Glutamatergic neuron (in vitro differentiated cells): Measurements from ENCODE around the gene NPTX1. TPM values are rescaled to one million over a fixed set of nuclear protein-coding genes. Genes with fewer than 3 reads are reported as not detected.

Experiments used
- DNase-seq: peaks from one replicate; pipeline ENCODE4 v3.0.0; 2022
- H3K27ac Mint-ChIP-seq: one replicate; pipeline ENCODE4 v1.8.0; 2020; ENCODE audit warnings: mild to moderate bottlenecking, mixed read lengths, inconsistent platforms; ENCODE audit not compliant: unreplicated experiment
- H3K27me3 Mint-ChIP-seq: one replicate; pipeline ENCODE4 v1.8.0; 2020; ENCODE audit warnings: mild to moderate bottlenecking, moderate library complexity, mixed read lengths, inconsistent platforms; ENCODE audit not compliant: unreplicated experiment
- H3K36me3 Mint-ChIP-seq: one replicate; pipeline ENCODE4 v1.8.0; 2020; ENCODE audit warnings: mild to moderate bottlenecking, mixed read lengths, inconsistent platforms; ENCODE audit not compliant: unreplicated experiment
- H3K4me1 Mint-ChIP-seq: one replicate; pipeline ENCODE4 v1.8.0; 2020; ENCODE audit warnings: mild to moderate bottlenecking, low read depth, mixed read lengths, inconsistent platforms; ENCODE audit not compliant: unreplicated experiment
- H3K4me3 Mint-ChIP-seq: one replicate; pipeline ENCODE4 v1.8.0; 2020; ENCODE audit warnings: mild to moderate bottlenecking, mixed read lengths, inconsistent platforms; ENCODE audit not compliant: unreplicated experiment
- H3K9me3 Mint-ChIP-seq: one replicate; pipeline ENCODE4 v1.8.0; 2020; ENCODE audit warnings: mild to moderate bottlenecking, moderate library complexity, mixed read lengths, inconsistent platforms; ENCODE audit not compliant: unreplicated experiment
- total RNA-seq: library from RNA; stranded (reverse); fragmentation: NEBNext Ultra II Directional; extraction: Animal tissue kit (Norgen Biotek cat#: 25700); gene quantifications from one replicate; pipeline ENCODE4 v1.2.1, GENCODE V29; 2021; ENCODE audit not compliant: unreplicated experiment
- TF ChIP-seq, protein P1 (sequence below): fragments of 200-600 bp; sonication (generic); IDR thresholded peaks from one replicate; pipeline ENCODE4 v1.5.0; 2021; ENCODE audit not compliant: partially characterized antibody, unreplicated experiment

The NPTX1 gene
- total RNA-seq, 1 donor from 2014 or later: 18.1 TPM

DNA sequence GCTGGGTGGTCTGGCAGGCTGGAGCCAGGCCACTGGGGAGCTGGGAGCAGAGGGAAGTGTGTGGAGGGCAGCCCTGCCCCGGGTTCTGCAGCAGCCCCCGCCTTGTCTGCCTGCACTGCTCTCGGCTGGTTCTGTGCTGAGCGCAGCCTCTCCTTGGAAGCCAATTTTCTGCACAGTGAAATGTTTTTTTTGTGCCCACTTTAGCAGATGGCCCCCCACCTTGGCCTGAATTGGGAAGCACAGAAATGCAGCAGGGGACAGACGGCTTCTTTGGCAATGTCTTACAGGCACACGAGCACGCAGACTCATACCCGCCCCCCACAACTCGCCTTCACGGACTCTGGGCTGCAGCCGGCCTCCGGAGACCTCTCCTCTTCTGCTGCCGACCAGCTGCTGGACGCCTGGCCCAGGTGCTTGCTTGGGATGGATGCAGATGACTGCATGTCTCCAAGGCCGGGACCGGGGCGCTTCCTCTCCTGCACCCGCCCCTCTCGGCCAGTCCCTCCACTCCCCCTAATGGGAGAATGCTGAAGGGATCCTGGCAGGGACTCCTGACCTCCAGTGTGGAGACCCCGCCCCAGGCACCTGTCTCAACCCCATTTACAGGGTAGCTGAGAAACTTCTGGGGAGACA is 14.8 kb downstream of the NPTX1 start:
- Mint-ChIP-seq H3K27ac (no peak overlapping the region), H3K4me3 (no peak overlapping the region), H3K4me1 (peaks cover 13% of the 10 kb centered on the region), H3K9me3 (peaks cover 4% of the 10 kb centered on the region), H3K36me3 (no peaks in the 10 kb centered on the region), H3K27me3 (peaks cover 6% of the 10 kb centered on the region)
- TF ChIP-seq, protein P1, sequence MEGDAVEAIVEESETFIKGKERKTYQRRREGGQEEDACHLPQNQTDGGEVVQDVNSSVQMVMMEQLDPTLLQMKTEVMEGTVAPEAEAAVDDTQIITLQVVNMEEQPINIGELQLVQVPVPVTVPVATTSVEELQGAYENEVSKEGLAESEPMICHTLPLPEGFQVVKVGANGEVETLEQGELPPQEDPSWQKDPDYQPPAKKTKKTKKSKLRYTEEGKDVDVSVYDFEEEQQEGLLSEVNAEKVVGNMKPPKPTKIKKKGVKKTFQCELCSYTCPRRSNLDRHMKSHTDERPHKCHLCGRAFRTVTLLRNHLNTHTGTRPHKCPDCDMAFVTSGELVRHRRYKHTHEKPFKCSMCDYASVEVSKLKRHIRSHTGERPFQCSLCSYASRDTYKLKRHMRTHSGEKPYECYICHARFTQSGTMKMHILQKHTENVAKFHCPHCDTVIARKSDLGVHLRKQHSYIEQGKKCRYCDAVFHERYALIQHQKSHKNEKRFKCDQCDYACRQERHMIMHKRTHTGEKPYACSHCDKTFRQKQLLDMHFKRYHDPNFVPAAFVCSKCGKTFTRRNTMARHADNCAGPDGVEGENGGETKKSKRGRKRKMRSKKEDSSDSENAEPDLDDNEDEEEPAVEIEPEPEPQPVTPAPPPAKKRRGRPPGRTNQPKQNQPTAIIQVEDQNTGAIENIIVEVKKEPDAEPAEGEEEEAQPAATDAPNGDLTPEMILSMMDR: no peak
- no peak for DNase-seq

DNA sequence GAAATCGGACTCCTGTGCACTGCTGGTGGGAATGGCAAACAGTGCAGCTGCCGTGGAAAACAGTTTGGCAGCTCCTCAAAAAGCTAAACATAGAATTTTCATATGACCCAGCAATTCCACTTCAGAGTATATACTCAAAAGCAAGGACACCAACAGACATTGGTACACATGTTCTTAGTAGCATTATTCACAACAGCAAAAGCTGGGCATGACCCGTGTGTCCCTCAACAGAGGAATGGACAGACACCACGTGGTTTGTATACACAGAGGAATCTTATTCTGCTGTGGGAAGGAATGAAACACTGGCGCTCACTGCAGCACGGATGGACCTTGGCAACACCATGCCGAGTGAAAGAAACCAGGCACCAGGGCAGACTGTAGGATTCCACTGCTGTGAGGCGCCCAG is 16.0 kb downstream of the NPTX1 start:
- Mint-ChIP-seq H3K36me3 (no peaks in the 10 kb centered on the region), H3K9me3 (peaks cover 5% of the 10 kb centered on the region), H3K4me1 (peaks cover 22% of the 10 kb centered on the region), H3K27ac (no peak overlapping the region), H3K4me3 (no peak overlapping the region), H3K27me3 (peaks cover 6% of the 10 kb centered on the region)
- TF ChIP-seq, protein P1: no peak
- no peak for DNase-seq

DNA sequence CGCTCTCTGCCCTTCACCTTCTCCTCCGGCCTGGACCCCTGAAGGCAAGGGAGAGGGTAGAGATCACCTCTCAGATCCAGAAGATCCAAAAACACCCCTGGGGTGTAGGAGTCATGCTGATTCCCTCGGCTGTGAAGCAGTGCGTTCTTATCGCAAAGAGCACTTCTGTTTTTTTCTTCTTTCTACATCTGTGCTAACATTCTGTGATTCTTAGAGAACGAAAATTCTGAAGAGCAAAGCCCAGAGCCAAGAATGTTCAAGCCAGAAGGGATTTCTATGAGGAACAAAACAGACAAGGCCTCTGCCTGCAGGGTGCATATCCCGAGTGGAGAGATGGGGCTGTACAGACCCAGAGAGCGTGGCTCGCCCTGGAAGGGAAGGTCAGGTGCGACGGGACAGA is 17.2 kb downstream of the NPTX1 start:
- peak overlapping the region; percentile 2 for H3K4me3 Mint-ChIP-seq
- H3K36me3 Mint-ChIP-seq: no peaks in the 10 kb centered on the region
- DNase-seq: no peak
- TF ChIP-seq, protein P1: no peak
- no peak overlapping the region for H3K27ac Mint-ChIP-seq
- H3K27me3 Mint-ChIP-seq: peaks cover 7% of the 10 kb centered on the region
- peaks cover 5% of the 10 kb centered on the region for H3K9me3 Mint-ChIP-seq
- H3K4me1 Mint-ChIP-seq: peaks cover 22% of the 10 kb centered on the region

DNA sequence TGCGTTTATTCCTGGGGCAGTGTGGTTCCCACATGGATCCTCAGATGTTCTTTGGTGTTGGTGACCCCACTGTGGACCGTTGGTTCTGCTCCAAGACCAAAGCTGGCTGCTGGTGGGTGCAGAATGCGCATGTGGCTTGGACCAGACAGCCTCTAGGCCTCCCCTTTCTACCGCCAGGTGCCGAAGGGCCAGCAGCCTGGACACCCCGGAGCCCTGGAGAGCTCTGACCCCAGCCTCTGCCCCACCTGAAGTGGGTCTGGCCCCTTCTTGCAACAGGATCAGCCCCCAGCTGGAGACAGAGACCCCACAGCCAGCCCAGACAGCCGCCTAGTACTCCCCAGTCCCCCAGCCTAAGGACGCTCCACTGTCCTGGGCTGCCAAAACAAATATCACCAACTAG is 18.4 kb downstream of the NPTX1 start:
- Mint-ChIP-seq H3K4me3 (no peak overlapping the region), H3K27me3 (peaks cover 11% of the 10 kb centered on the region), H3K27ac (no peak overlapping the region), H3K9me3 (peaks cover 12% of the 10 kb centered on the region), H3K36me3 (no peaks in the 10 kb centered on the region), H3K4me1 (peaks cover 29% of the 10 kb centered on the region)
- DNase-seq: no peak
- TF ChIP-seq, protein P1: no peak

DNA sequence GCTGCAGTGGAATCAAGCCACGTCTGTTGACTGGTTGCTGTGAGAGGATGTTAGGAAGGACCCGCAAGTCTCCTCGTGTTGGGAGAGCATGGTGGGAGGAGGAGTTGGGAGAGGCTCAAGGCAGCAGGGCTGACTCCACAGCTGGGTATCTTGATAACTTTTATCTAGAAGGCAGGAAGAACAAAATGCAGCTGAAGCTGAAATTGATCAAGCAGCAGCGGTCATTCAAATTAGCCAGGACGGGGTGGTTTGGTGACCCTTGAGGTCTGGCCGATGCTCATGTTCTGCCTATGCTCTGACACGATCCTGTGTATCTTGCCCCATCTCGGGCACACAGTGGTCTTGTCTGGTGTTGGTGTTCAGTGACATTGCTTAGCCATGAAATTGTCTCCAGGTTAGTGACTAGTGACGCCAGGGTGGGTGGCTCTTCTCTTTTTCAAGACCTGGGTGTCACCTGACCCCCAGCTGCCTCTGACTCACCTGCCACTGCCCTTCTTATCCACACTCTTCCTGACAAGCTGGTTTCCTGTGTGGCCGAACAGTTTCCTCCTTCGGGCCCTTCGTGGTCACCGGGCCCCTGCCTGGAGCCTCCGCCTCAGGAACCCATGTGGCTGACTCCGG is 19.1 kb downstream of the NPTX1 start:
- H3K27ac Mint-ChIP-seq: no peak overlapping the region
- H3K36me3 Mint-ChIP-seq: no peaks in the 10 kb centered on the region
- H3K4me1 Mint-ChIP-seq: peaks cover 35% of the 10 kb centered on the region
- DNase-seq: no peak
- TF ChIP-seq, protein P1: no peak
- H3K9me3 Mint-ChIP-seq: peaks cover 13% of the 10 kb centered on the region
- peak overlapping the region; percentile 12 for H3K4me3 Mint-ChIP-seq
- H3K27me3 Mint-ChIP-seq: peaks cover 12% of the 10 kb centered on the region
